GM18867 (cell line): ENCODE measurements around the gene LTBP1.
"Not testable (repeated sequence)": the region's sequence is repeated elsewhere in the genome, so short reads cannot be mapped to it uniquely, and the experiment has no call there.

ENCODE experiments used
- ATAC-seq: cut with Tn5 transposase; IDR thresholded peaks from one replicate; pipeline ENCODE4 v1.9.1; 2021; ENCODE audit warnings: mild to moderate bottlenecking, moderate library complexity; ENCODE audit not compliant: unreplicated experiment

LTBP1 gene

GRCh38 chr2:32958821-32959220, 12.1 kb downstream of the LTBP1 start:
- ATAC-seq, result no peak

GRCh38 chr2:32960238-32960637, 13.5 kb downstream of the LTBP1 start:
- ATAC-seq, result no peak

GRCh38 chr2:32960647-32961403, 14.1 kb downstream of the LTBP1 start:
- no peak for ATAC-seq

- ATAC-seq, result no peak
Observed at GRCh38 chr2:32962690-32963089, 15.9 kb downstream of the LTBP1 start.

- ATAC-seq, result no peak
Observed at GRCh38 chr2:32963941-32964340, 17.2 kb downstream of the LTBP1 start.

GRCh38 chr2:32965523-32966171, 18.9 kb downstream of the LTBP1 start:
- ATAC-seq, result no peak

GRCh38 chr2:32969444-32970162, 22.9 kb downstream of the LTBP1 start:
- no peak for ATAC-seq

GRCh38 chr2:32973772-32974171, 27.0 kb downstream of the LTBP1 start:
- ATAC-seq, result not testable (repeated sequence)

GRCh38 chr2:32976409-32977063, 29.8 kb downstream of the LTBP1 start:
- no peak for ATAC-seq

- ATAC-seq, result no peak
Observed at GRCh38 chr2:32977228-32977758, 30.5 kb downstream of the LTBP1 start.

- no peak for ATAC-seq
Observed at GRCh38 chr2:32981612-32982011, 34.9 kb downstream of the LTBP1 start.

GRCh38 chr2:32983193-32983924, 36.6 kb downstream of the LTBP1 start:
- ATAC-seq, result not testable (repeated sequence)

GRCh38 chr2:32986480-32986879, 39.7 kb downstream of the LTBP1 start:
- no peak for ATAC-seq

- no peak for ATAC-seq
Observed at GRCh38 chr2:32988525-32988924, 41.8 kb downstream of the LTBP1 start.

- no peak for ATAC-seq
Observed at GRCh38 chr2:32990556-32990955, 43.8 kb downstream of the LTBP1 start.

GRCh38 chr2:32991091-32991845, 44.5 kb downstream of the LTBP1 start:
- no peak for ATAC-seq

GRCh38 chr2:32993005-32993539, 46.3 kb downstream of the LTBP1 start:
- ATAC-seq, result no peak

GRCh38 chr2:32997705-32998104, 51.0 kb downstream of the LTBP1 start:
- ATAC-seq, result no peak

GRCh38 chr2:33000986-33001385, 54.2 kb downstream of the LTBP1 start:
- ATAC-seq, result no peak
